GDM1 (cell line): ENCODE results near the gene CAMK2N1.
A peak's percentile ranks its signal among the peaks of the same experiment; 100 is the strongest.
"Not testable (repeated sequence)": the region's sequence is repeated elsewhere in the genome, so short reads cannot be mapped to it uniquely, and the experiment has no call there.

Experiments
- DNase-seq: peaks from one replicate; lab custom pipeline; 2025; lab: John Stamatoyannopoulos, UW

The CAMK2N1 gene

DNA sequence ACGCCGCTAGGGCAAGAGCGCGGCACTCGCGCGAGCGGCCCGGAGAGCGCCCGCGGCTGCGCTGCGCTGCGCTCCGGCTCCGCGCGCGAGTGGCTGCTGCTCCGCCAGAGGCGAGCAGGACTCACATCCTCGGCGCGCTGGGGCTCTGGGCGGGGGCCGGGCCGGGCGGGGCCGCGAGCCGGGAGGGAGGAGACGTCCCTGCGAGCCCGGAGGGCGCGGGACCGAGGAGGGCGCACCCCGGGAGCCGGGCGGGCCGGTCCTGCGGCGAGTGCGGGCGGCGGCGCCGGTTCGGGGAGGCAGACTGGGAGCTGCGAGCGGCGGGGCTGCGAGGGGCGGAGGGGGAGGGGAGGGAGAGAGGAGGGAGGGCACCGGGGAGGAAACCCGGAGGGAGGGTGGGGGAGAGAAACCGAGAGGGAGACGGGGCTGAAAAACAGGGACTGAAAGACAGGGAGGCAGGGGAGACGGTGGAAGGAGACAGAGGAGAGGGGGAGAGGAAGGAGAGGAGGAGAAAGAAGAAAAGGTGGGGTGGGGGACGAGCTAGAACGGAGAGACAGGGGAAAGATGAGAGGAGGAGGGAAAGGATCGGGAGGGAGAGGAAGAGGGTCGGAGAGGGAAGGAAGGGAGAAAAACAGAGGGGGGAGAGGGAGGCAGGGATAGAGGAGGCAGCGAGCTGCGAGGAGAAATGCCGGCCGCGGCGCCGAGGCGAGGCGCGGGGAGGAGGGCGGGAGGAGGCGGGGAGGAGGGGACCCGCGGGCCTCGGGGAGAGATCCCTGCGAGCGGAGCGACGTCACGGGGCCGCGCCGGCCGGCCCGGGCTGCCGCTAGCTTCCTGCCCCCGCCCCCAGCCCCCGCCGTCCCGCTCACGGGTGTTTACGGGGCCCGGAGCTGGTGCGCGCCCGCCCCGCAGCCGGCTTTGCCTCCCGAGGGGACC is at the start of gene CAMK2N1:
Gene CAMK2N1 (minus strand): TSS at position 684 of the 930 bp plus-strand sequence. CDS start 831 bp downstream, outside the sequence.
- no peak for DNase-seq

DNA sequence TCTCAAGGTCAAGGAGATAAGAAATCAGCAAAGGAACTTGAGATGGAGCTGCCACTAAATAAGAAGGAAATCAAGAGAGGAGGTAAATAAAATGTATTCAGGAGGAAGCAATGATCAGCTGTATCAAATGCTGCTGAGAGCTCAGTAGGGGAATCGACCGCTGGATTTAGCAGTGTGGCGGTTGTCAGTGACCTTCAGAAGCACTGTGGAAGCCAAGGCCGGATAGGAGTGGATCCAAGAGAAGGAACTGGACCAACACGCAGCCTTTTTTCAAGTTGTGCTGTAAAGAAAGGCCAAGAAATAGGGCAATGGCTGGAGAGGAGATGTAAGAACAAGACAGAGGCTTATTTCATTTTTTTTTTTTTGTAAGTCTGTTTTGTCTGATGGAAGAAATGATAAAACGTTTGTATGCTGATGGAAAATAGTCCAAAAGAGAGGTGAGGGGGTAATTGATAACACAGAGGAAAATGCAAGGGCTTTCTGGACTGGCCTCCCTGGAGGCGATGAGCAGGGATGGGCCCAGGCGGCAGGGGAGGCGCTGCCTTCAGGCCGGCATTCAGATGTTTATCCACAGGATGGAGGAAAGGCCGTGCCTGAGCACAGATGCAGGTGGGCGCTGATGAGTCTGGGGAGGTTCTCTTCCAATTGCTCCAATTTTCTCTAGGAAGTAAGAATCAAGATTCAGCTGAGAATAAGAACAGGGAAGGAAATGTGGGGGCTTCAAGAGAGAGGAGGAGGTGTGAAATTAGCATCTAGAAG is 48.8 kb upstream of the CAMK2N1 start:
- no peak for DNase-seq

DNA sequence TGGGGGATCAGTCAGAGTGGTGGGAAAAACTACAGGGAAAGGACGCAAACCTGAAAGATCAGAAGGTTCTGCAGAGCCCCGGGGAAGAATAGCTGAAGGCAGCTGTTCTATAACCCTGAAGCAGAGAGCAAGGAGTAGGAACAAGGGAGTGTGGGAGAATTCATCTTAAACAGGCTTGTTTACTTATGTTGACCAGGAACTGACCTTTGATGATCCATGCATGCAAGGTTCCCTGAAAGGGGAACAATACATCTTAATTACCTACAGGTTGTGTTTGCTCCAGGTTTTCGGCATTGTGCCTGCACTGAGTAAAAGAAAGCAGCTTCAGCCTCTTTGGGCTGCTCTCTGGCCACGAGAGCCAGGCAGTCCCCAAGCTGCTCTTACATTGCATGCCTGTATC is 47.6 kb upstream of the CAMK2N1 start:
- no peak for DNase-seq

DNA sequence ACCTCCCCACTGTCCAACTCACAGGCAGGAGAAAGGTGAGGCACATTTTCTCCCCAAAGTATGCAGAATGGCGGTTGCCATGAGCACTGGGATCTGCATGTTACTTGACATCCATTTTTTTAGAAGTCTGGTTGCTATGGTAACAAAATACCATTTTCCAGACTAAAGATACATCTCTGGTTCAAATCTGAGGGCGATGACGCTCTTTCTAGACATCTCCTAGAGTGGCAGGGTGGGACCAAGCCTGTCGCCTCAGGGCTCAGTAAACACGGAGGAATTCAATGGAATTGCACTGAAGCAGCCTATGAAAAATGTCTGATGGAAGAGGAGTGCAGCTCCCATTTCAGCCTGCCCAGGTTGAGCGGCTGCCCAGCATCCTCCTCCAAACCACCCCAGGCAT is 44.9 kb upstream of the CAMK2N1 start:
- no peak for DNase-seq

DNA sequence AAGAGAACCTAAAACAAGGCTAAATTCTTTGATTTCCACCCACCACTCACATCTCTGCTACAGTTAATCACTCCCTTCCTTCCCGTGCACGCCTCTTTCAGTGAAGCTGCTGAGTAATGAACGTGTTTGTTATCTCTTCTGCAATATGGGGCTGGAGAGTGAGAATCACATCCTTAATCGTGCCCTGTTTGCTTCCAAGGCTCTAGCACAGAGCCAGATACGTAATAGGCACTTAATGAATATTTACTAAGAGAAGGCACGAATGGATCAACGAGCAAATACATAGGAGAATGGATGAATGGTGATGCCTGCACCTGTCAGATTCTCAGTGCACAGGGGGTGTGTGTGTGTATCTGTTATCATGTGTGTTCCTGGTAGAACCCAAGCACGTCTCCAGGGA is 44.3 kb upstream of the CAMK2N1 start:
- DNase-seq, result no peak

DNA sequence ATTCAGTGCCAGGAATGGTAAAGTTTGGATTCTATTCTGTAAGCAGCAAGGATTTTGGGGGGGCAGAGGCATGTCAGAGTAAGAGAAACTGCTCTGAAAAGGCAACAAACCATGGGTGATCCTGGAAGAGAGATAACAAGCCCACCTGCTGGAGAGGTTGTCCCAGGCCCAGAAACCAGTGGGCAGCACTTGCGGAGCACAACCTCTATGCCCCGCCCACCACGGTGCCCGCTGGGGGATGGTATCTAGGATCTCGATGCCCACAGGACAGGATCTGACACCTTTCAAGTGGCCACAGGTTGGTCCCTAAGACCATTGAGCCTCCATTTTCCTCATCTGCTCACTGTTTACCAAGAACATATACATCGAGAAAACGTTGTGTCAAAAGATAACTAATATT is 42.2 kb upstream of the CAMK2N1 start:
- DNase-seq, result no peak

DNA sequence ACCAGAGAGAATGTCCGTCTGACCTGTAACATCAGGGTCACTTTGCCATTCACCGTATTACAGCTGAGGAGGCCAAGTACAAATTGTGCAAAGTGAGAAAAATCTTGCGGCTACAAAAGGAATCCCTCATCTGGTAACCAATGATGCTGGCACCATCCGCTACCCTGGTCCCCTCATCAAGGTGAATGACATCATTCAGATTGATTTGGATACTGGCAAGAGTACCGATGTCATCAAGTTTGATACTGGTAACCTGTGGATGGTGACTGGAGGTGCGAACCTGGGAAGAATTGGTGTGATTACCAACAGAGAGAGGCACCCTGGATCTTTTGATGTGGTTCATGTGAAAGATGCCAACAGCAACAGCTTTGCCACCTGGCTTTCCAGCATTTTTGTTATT is 40.3 kb upstream of the CAMK2N1 start:
- DNase-seq, result no peak

DNA sequence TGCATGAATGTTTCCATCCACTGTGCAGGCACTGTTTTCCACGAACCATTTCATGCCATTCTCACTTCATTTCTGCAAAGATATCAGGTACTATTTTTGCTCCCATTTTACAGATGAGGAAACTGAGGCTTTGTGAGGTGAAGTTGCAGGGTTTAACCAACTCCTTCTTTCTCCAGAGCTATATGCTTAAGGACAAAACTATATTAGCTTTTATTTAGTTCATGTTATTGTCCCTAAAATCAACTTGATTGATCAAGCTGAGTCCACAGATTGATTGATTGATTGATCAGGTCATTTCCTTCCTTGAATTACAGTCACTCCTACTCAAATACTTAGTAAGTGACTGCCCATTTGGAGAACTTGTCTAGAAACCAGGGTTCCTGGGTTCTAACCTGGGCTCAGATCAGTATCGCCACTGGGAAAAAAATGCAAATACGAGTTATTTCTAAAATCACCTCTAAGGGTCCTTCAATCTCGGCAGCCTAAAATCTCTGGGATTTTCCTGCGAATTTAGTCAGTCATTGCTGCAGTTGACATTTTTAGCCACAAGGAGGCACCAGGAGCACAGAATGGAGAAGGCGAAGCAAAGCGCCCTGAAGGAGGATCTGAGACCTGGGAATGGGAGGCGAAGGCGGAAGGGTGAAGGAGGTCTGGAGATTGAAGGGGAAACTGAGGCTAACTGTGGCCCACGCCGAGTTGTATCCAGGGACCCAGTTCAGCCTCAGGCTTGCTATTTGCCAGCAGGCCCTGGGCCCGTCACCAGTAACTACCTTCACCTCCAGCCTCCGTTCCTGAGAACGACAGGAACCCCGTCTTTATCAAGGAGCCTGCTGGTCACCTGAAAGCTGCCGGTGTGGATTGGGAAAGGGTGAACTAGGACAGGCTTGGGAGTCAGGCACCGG is 36.2 kb upstream of the CAMK2N1 start:
- DNase-seq, result peak; percentile 35

DNA sequence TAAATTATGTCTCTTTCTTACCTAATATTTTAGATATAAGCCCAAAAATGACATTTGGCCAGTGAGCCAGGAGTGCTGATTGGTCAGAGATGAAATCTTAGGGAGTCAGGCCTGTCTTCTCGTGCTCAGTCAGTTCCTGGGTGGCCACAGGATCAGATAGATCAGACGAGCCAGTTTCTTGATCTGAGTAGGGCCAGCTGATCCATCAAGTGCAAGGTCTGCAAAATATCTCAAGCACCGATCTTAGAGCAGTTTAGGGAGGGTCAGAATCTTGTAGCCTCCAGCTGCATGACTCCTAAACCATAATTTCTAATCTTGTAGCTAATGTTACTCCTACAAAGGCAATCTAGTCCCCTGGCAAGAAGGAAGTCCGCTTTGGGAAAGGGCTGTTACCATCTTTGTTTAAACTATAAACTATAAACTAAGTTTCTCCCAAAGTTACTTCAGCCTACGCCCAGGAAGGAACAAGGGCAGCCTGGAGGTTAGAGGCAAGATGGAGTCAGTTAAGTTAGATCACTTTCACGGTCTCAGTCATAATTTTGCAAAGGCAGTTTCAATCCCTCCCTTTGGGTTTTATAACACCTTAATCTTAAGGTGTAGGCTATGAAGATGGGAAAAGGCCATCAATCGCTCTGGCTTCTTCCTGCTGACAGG is 33.7 kb upstream of the CAMK2N1 start:
- DNase-seq, result not testable (repeated sequence)

DNA sequence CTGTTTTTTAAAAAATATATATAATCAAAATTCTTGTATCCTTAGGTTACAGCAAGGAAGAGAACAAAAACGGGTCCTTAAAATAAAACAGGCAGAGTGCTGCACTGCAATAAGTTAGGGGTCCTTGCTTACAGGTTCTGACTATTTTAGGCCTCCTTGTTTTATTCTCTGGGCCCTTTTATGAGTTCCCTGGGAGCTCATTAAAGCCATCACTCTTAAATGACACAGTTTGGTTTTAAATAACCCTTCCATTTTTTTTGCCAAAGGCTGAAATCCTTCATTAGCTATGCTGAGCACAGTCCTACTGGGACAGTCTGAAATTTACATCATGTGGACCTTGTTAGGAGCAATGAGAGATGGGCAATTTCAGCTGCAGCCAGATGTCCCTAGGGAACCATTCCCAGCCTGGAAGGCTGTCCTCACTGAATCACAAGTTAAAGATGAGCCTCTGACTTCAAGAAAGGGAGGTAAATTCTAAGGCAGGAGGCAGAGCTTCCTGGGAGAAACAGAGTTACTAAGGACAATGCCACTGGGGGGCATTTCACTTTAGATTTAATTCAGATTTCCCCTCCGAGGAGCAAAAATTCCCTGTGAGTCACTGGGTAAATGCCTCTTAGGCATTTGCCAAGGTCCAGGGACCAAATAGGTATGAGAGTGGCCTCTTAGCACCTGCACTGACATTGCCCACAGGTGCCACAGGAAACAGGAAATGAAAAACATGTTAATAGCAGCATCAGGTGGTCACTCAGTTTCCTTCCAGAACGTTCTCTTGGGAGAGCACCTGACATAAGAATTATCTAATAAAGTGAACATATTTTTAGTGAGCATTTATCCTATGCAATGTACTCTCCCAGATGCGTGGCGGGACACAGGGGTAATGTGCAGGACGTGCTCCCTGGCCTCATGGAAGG is 25.8 kb upstream of the CAMK2N1 start:
- DNase-seq, result no peak

DNA sequence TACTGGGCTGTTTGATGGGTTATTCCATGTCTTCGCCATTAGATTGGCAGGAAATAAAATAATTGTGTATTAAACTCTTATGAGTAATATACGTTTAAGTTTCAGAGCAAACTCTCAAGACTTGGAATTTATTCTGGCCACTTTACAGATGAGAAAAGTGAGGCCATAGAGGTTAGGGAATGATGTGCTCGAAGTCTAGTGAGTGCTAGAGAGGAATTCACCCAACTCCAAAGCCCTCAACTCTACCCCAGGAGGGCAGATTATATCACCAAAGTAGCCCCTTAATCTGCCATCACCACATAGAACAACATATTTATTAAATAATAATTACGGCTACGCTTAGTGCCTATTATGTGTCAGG is 22.4 kb upstream of the CAMK2N1 start:
- no peak for DNase-seq

DNA sequence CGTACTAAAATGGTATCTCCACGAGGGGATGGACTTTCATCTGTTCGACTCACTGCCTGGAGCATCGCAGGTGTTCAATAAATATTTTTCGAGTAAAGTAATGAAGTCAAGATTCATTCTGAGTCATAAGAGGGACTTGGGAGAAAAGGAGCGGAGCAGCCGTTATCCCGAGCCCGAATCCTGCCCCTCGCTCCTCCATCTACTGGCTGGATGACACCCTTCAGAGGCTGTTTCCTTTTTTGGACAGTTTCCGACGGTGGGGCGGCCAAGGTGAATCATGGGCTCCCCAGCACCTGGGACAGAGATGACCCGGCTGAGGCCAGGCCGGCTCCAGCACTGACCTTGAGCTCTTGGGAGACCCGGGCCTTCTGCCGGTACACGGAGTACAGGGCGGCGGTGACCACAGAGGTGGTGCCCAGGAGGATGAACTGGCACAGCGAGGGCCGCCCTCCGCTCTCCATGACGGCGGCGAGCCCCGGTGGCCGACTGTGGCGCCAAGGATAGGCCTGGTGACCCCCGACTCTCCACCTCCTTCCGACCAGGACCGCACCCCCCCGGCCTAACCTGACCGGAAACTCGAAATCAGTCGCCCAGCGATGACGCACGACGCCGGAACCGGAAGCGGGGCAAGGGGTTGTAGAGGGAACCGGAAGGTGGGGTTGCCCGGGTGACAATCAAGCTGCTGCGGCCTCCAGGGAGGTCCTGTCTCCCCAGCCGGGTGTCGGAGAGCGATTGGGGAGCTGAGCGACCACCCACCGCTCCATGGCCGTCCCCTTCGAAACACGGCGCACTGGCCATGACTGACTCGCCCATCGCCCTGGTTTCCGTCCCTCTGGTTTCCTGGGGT is 21.8 kb upstream of the CAMK2N1 start, which contains the start of gene MUL1:
Gene MUL1 (minus strand): TSS at position 588 of the 847 bp plus-strand sequence. CDS start 127 bp downstream, at position 461.
- DNase-seq, result peak; percentile 71

DNA sequence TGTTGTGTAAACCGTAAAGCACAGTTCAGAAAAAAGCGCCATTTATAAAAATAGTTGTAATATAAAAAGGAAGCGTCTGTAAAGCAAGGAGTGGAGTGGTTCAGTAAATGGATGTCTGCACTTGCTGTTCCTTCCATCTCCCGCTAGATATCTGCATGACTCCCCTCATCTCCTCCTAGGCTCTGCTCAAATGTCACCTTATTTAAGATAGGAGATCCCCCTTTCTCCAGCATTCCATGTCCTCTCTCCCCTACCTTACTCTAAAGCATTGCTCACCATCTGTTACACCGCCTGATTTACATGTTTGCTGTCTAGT is 21.2 kb upstream of the CAMK2N1 start:
- DNase-seq, result no peak

DNA sequence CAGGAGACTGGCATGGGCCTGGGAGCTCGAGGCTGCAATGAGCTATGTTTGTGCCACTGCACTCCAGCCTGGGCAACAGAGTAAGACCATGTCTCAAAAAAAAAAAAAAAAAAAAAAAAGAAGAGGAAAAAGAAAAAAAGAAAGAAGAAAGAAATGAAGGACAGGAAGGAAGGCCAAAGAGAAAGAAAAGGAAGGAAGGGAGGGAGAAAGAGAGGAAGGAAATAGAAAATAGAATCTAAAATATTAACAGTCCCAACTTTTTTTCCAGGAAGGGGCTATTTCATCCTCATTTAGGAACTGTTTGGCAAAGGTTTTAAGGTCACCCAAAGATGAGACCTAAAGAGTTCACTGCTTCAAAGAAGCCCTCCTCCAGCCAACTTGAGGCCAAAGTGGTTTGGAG is 19.5 kb upstream of the CAMK2N1 start:
- DNase-seq, result no peak

DNA sequence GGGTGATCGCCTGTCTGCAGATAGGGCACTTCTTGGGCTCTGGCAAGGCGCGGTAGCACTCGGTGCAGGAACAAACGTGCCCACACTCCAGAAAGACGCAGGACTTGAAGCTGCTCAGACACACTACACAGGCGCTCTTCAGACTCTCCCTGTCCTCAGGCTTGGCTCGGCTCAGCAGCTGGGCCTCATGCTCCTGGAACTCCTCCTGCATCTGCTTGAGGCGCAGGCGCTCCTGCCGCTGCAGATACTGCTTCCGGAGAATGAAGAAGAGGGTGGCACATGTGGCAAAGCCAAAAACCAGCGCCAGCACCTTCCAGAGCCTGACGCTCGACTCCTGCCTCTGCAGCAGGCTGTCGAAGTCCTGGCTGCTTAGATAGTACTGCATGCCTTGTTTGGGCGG is 14.7 kb upstream of the CAMK2N1 start:
- DNase-seq, result no peak

DNA sequence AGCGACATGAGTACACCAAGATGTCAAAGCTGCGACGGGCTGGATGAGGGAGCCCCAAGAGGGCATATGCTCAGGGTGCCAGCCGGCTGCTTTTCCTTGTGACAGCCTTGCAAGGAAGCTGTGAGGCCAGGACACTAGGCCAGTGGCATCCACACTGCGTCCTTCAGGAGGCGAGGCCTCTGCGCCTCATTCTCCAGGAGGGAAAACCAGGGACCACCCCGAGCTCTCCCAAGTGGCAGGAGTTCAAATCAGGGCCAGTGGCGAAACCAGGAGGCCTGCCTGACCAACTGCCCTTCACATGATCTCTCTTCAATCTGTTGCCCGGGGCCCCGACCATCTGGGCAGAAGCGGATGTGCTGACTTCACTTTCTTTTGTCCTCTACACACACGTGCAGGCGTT is 13.7 kb upstream of the CAMK2N1 start:
- no peak for DNase-seq

DNA sequence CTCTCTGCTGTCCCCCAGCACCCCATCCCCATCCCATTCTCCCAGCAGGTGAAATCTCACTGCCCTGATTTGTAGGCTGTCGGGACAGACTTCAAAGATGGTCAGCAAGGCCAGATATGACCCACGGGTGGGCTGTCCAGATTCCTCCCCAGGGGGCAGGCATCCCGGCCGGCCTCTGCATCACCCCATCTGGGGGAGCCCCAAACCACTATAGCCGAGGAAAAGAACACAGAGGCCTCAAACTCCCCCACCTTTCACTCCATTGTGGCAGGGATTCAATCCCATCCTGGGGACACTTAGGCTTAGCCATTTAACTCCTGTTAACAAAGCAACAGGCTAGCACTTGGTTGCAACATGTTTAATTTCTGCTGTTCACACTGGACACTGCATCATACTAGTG is 13.1 kb upstream of the CAMK2N1 start:
- no peak for DNase-seq

DNA sequence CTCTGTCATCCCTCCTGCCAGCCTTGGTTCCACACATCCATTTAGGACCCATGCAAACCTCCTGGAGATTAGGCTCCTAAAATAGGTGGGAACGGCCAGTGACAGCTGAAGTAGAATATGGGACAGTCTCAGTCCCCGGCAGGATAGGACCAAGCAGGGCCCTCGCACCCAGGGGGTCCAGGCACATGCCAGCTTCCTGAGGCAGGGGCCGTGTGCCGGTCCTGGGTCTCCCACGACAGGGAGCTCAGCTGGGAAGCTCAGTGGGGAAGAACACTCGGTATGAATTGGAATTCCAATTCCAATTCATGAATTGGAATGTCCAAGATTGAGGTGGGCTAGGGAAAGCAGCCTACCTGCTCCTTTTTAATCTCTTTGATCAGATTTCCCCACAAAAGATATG is 12.1 kb upstream of the CAMK2N1 start:
- no peak for DNase-seq

DNA sequence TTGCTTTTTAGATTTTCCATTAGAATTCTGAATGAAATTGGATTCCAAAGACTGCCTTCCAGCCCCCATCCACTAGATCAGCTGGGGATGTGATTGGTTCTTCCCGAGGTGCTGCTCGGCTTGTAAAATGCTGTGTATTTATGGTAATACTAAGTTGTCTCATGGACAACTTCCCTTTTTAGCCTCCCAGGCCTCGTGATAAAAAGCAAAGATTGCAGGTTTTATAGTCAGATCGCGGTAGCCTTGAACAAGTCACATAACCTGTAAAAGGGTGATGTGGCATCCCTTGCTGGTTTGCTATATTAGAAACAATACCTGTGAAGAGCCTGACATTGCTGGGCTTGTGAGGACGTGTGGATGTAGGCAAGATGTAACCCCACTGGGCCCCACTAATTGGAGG is 11.5 kb upstream of the CAMK2N1 start:
- no peak for DNase-seq
